Loucy (cell line): Measurements from ENCODE around the gene C21orf58.

Source experiments
- CTCF ChIP-seq: fragments of 200-600 bp; sonication (generic); conservative IDR thresholded peaks from 2 replicates; pipeline ENCODE4 v1.5.1; 2014; ENCODE audit warnings: mild to moderate bottlenecking, antibody characterized with exemption, low read length
- EZH2phosphoT487 ChIP-seq: fragments of 200-600 bp; IDR thresholded peaks from 2 replicates; pipeline ENCODE4 v1.6.1; 2018; ENCODE audit warnings: antibody characterized with exemption, mild to moderate bottlenecking, moderate library complexity, borderline replicate concordance

GRCh38 chr21:46266946-46267345 lies 56.7 kb downstream of the C21orf58 start:
- TF ChIP-seq CTCF (no peak), EZH2phosphoT487 (no peak)
